Measurements from ENCODE around the gene MBLAC1. TPM values are rescaled to one million over a fixed set of nuclear protein-coding genes. Genes with fewer than 3 reads are reported as not detected.
"Not testable (repeated sequence)": the region's sequence is repeated elsewhere in the genome, so short reads cannot be mapped to it uniquely, and the experiment has no call there.

The MBLAC1 gene
- total RNA-seq, 2 donors from 2014 or later = 1.6 to 1.7 TPM

GRCh38 chr7:100142461-100142860, 15.7 kb downstream of the MBLAC1 start:
- intact Hi-C loops (cut with DNase I) = no loop called here
- no peak for DNase-seq (ENCODE audit: low spot score)

GRCh38 chr7:100146350-100146749, 19.6 kb downstream of the MBLAC1 start:
- intact Hi-C loops (cut with DNase I) = not testable (repeated sequence)

GRCh38 chr7:100147278-100147677, 20.5 kb downstream of the MBLAC1 start:
- intact Hi-C loops (cut with DNase I) = no loop called here
- DNase-seq (ENCODE audit: low spot score) = no peak

More at GRCh38 chr7:100146350-100146749, 19.6 kb downstream of the MBLAC1 start:
- not testable (repeated sequence) for DNase-seq (ENCODE audit: low spot score)

- intact Hi-C loops (cut with DNase I) = no loop called here
- DNase-seq (ENCODE audit: low spot score) = no peak
Measured at GRCh38 chr7:100148225-100148558, 21.4 kb downstream of the MBLAC1 start.

- peak; percentile 99 for DNase-seq (ENCODE audit: low spot score)
- intact Hi-C loops (cut with DNase I) = no loop called here
Measured at GRCh38 chr7:100148559-100149328, 22.0 kb downstream of the MBLAC1 start, which contains the start of gene LAMTOR4. TSS of gene LAMTOR4 (plus strand) at chr7:100148918. CDS start at chr7:100148973, 55 bp downstream.

GRCh38 chr7:100152404-100152803, 25.6 kb downstream of the MBLAC1 start:
- intact Hi-C loops (cut with DNase I) = no loop called here
- no peak for DNase-seq (ENCODE audit: low spot score)

GRCh38 chr7:100152937-100153666, 26.3 kb downstream of the MBLAC1 start:
- no peak for DNase-seq (ENCODE audit: low spot score)
- intact Hi-C loops (cut with DNase I) = no loop called here

GRCh38 chr7:100153708-100154535, 27.2 kb downstream of the MBLAC1 start:
- DNase-seq (ENCODE audit: low spot score) = no peak
- intact Hi-C loops (cut with DNase I) = no loop called here

GRCh38 chr7:100154651-100155491, 28.1 kb downstream of the MBLAC1 start:
- intact Hi-C loops (cut with DNase I) = no loop called here

GRCh38 chr7:100155553-100156317, 29.0 kb downstream of the MBLAC1 start:
- DNase-seq (ENCODE audit: low spot score) = no peak
- intact Hi-C loops (cut with DNase I) = no loop called here

More at GRCh38 chr7:100154651-100155491, 28.1 kb downstream of the MBLAC1 start:
- DNase-seq (ENCODE audit: low spot score) = no peak

GRCh38 chr7:100156331-100157068, 29.7 kb downstream of the MBLAC1 start:
- intact Hi-C loops (cut with DNase I) = no loop called here
- no peak for DNase-seq (ENCODE audit: low spot score)

- DNase-seq (ENCODE audit: low spot score) = no peak
- intact Hi-C loops (cut with DNase I) = no loop called here
Measured at GRCh38 chr7:100157069-100157333, 30.2 kb downstream of the MBLAC1 start.

- DNase-seq (ENCODE audit: low spot score) = no peak
- intact Hi-C loops (cut with DNase I) = no loop called here
Measured at GRCh38 chr7:100157334-100158228, 30.8 kb downstream of the MBLAC1 start.

- peak; percentile 98 for DNase-seq (ENCODE audit: low spot score)
- intact Hi-C loops (cut with DNase I) = no loop called here
Measured at GRCh38 chr7:100158229-100159098, 31.7 kb downstream of the MBLAC1 start, which contains the start of gene TRAPPC14. TSS of gene TRAPPC14 (minus strand) at chr7:100158723. CDS start at chr7:100158499, 224 bp downstream.

GRCh38 chr7:100159099-100159623, 32.4 kb downstream of the MBLAC1 start:
- intact Hi-C loops (cut with DNase I) = no loop called here
- no peak for DNase-seq (ENCODE audit: low spot score)
